ENCODE results near the gene NRF1. TPM values are rescaled to one million over a fixed set of nuclear protein-coding genes. Genes with fewer than 3 reads are reported as not detected.

The NRF1 gene
- total RNA-seq, 2 donors from 2014 or later = 22.9 to 26.4 TPM

- peak; percentile 86 for DNase-seq
- Mint-ChIP-seq H3K4me3 (peak overlapping the region; percentile 55), H3K4me1 (peaks cover 16% of the 10 kb centered on the region), H3K9me3 (no peaks in the 10 kb centered on the region), H3K27ac (no peak overlapping the region), H3K36me3 (ENCODE audit: low read depth) (no peaks in the 10 kb centered on the region), H3K27me3 (ENCODE audit: insufficient read depth) (peaks cover 89% of the 10 kb centered on the region)
- Histone ChIP-seq H3K36me3 (ENCODE audit: control insufficient read depth, insufficient read depth, low read length) (no peaks in the 10 kb centered on the region), H3K4me3 (ENCODE audit: low read length) (peak overlapping the region; percentile 71), H3K27me3 (ENCODE audit: control insufficient read depth, insufficient read depth, low read length, poor library complexity, severe bottlenecking) (peaks cover 99% of the 10 kb centered on the region), H3K4me1 (ENCODE audit: control insufficient read depth, insufficient read depth, low read length) (peaks cover 6% of the 10 kb centered on the region), H3K9me3 (ENCODE audit: control insufficient read depth, low read length) (peaks cover 4% of the 10 kb centered on the region), H3K9ac (ENCODE audit: extremely low read depth, low read length, poor library complexity, severe bottlenecking) (no peak overlapping the region), H3K27ac (ENCODE audit: low read depth, low read length) (no peak overlapping the region)
- 1 to 2% methylated on average over 14 to 55 of the region's 55 CpGs for WGBS, 2 experiments (ENCODE audit: insufficient coverage in 1 of 2, insufficient read length in 1 of 2)
- TF ChIP-seq CTCF (conservative IDR thresholded peaks at IDR 0.05) = no peak
Measured at GRCh38 chr7:129780974-129781927, 169.7 kb downstream of the NRF1 start.

GRCh38 chr7:129781928-129782817 is 170.7 kb downstream of the NRF1 start:
- no peaks in the 10 kb centered on the region for H3K36me3 Mint-ChIP-seq (ENCODE audit: low read depth)
- WGBS, 2 experiments (ENCODE audit: insufficient coverage in 1 of 2, insufficient read length in 1 of 2) = 2 to 3% methylated on average over 46 to 73 of the region's 73 CpGs
- H3K4me1 ChIP-seq (ENCODE audit: control insufficient read depth, insufficient read depth, low read length) = peaks cover 6% of the 10 kb centered on the region
- no peak overlapping the region for H3K9ac ChIP-seq (ENCODE audit: extremely low read depth, low read length, poor library complexity, severe bottlenecking)
- DNase-seq = peak; percentile 90
- no peaks in the 10 kb centered on the region for H3K9me3 Mint-ChIP-seq
- peaks cover 89% of the 10 kb centered on the region for H3K27me3 Mint-ChIP-seq (ENCODE audit: insufficient read depth)
- no peak overlapping the region for H3K27ac Mint-ChIP-seq
- H3K36me3 ChIP-seq (ENCODE audit: control insufficient read depth, insufficient read depth, low read length) = no peaks in the 10 kb centered on the region
- H3K4me3 ChIP-seq (ENCODE audit: low read length) = no peak overlapping the region
- H3K4me1 Mint-ChIP-seq = peaks cover 16% of the 10 kb centered on the region
- peaks cover 99% of the 10 kb centered on the region for H3K27me3 ChIP-seq (ENCODE audit: control insufficient read depth, insufficient read depth, low read length, poor library complexity, severe bottlenecking)
- H3K4me3 Mint-ChIP-seq = peak overlapping the region; percentile 3
- no peak overlapping the region for H3K27ac ChIP-seq (ENCODE audit: low read depth, low read length)
- H3K9me3 ChIP-seq (ENCODE audit: control insufficient read depth, low read length) = peaks cover 4% of the 10 kb centered on the region
- TF ChIP-seq CTCF (conservative IDR thresholded peaks at IDR 0.05) = no peak

- H3K27ac ChIP-seq (ENCODE audit: low read depth, low read length) = no peak overlapping the region
- Mint-ChIP-seq H3K36me3 (ENCODE audit: low read depth) (no peaks in the 10 kb centered on the region), H3K9me3 (no peaks in the 10 kb centered on the region), H3K4me3 (peak overlapping the region; percentile 3), H3K4me1 (peaks cover 16% of the 10 kb centered on the region), H3K27me3 (ENCODE audit: insufficient read depth) (peaks cover 89% of the 10 kb centered on the region), H3K27ac (no peak overlapping the region)
- peaks cover 6% of the 10 kb centered on the region for H3K4me1 ChIP-seq (ENCODE audit: control insufficient read depth, insufficient read depth, low read length)
- H3K36me3 ChIP-seq (ENCODE audit: control insufficient read depth, insufficient read depth, low read length) = no peaks in the 10 kb centered on the region
- WGBS, 2 experiments (ENCODE audit: insufficient coverage in 1 of 2, insufficient read length in 1 of 2) = 5 to 7% methylated on average over 36 to 42 of the region's 42 CpGs
- peaks cover 99% of the 10 kb centered on the region for H3K27me3 ChIP-seq (ENCODE audit: control insufficient read depth, insufficient read depth, low read length, poor library complexity, severe bottlenecking)
- H3K4me3 ChIP-seq (ENCODE audit: low read length) = no peak overlapping the region
- no peak for TF ChIP-seq CTCF (conservative IDR thresholded peaks at IDR 0.05)
- H3K9me3 ChIP-seq (ENCODE audit: control insufficient read depth, low read length) = peaks cover 4% of the 10 kb centered on the region
- H3K9ac ChIP-seq (ENCODE audit: extremely low read depth, low read length, poor library complexity, severe bottlenecking) = no peak overlapping the region
- peak; percentile 78 for DNase-seq
Measured at GRCh38 chr7:129782818-129783583, 171.5 kb downstream of the NRF1 start.

All from endodermal cell (in vitro differentiated cells).